Measurements from ENCODE around the gene CALD1.

The CALD1 gene

DNA sequence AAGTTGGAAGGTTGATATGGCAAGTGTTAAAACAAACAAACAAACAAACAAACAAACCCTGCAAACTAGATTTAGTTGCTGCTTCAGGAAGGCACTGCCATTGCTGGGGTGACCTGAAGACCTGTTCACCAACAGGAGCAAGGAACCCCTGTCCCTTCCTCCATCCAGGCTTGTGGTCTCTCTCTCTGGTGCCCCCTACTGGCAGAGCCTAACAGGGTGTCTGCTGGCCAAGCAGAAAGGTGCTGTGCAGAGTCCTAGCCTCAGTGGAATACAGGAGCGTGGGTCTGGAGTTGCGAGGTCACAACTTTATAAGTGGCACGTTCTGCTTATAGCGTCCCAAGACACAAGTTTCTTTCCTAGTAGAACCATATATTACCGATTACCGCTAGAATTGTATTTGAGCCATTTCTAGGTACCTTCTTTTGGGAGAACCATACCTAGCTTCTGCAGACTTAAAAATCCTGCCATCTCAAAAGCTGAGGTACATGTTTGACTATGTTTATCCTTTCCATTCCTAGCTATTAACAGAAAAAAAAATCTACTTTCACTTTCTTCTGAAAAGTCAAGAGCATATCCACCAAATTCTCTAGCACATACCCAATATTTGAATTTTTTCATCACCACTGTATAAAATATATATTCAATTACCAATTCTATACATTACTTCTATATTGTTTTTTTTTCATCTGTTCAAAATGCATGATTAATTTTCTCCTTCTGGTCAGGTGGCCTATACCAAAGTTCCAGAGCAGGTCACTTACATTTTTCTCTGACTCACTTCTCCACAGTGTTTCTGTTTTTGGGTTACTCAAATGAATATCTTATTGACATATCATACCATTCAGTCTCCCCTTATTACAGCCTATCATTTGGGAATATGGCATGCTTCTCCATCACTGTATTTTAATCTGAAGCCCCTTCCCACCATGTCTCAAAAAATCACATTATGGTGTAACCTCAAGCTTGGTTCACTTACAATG is 29.1 kb upstream of the CALD1 start:
- no peaks in the 10 kb centered on the region for H3K27me3 ChIP-seq (ENCODE audit: low read depth)
- no peaks in the 10 kb centered on the region for H3K9me3 ChIP-seq
- H3K36me3 ChIP-seq (replicated peaks): no peaks in the 10 kb centered on the region
- H3K4me1 ChIP-seq: peaks cover 23% of the 10 kb centered on the region
- no peak overlapping the region for H3K4me3 ChIP-seq
- DNase-seq (ENCODE audit: low spot score in 2 of 2): peak; percentile 25 to 88
- in situ Hi-C loops (cut with MboI; ENCODE audit: low sequenced_read_pairs): no loop called here

DNA sequence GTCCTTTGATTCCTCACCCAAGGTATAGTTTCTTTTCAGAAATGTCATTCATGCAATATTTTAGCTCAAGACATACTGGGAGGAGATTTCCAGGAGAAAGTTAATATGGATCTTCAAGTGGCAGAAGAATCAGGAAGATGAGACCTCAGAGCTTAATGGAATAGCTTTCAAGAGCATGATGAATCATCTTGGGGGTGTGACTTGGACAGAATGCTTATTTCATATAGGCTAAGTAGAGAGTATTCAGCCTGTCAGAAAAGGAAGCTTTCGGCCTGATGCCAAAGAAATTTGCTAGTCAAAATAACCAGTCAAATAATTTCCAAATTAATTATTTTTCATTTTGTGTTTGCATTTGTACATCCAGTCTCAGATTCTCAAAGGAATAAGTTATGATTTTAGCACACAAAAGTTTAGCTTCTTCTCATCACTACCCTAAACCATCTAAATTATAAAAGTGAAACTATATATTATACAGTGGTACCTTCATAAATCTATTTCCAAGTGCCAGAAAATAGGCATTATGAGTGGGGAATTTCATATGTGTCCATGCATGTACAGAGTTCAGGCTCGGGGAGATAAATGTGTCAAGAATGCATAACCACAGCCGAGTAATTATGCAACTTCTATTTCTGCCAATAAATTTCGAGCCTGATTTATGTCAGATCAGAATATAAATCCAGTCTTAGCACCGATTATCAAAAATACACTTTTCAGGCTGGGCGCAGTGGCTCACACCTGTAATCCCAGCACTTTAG is 27.3 kb upstream of the CALD1 start:
- Histone ChIP-seq H3K27me3 (ENCODE audit: low read depth) (no peaks in the 10 kb centered on the region), H3K4me1 (peaks cover 7% of the 10 kb centered on the region), H3K9me3 (no peaks in the 10 kb centered on the region), H3K36me3 (replicated peaks) (no peaks in the 10 kb centered on the region), H3K4me3 (no peak overlapping the region)
- DNase-seq (ENCODE audit: low spot score in 2 of 2): no peak
- in situ Hi-C loops (cut with MboI; ENCODE audit: low sequenced_read_pairs): no loop called here

DNA sequence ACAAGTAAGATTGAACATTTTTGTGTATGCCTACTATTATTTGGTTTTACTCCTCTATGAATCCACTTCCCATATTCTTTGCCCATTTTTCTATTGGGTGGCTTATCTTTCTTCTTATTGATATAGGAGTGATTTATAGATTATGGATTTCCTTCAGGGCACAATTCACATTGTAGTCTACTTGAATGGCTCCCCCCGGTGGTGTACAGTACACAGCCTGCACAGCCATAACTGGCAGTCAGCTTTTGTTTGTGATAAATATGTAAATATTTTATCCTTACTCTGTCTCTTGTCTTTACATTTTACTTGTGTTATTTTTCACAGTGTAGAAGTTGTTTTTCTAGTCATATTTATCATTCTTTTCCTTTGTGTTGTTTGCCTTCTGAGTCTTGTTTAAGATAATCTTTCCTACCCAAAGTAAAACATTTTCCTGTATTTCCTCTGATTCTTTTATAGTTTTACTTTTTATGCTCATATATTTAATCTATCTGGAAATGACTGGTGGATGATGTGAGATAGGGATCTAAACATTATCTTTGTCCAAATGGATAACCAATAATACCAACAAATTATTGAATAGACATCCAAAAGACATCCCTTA is 23.9 kb upstream of the CALD1 start:
- peak; percentile 39 to 57 for DNase-seq (ENCODE audit: low spot score in 2 of 2)
- in situ Hi-C loops (cut with MboI; ENCODE audit: low sequenced_read_pairs): no loop called here

DNA sequence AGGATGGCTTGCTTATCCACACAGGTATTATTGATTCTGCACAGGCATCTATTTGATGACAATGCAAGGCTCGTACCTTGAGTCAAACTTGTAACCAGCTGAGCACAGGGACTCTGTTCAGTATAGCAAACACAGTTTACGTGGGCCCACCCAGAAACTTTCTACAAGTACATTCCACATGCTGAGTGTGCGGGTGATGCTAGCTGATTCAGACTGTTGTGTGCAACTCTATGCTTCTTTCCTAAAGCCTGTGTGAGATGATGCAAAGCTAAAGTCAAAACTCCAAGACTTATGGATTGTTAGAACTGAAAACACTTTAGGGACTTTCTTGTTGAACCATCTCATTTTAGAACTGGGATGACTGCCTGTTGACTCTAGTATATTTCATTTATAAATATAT is 21.5 kb upstream of the CALD1 start:
- no peak for DNase-seq (ENCODE audit: low spot score in 2 of 2)

More for the DNA sequence above, 23.9 kb upstream of the CALD1 start:
- H3K27me3 ChIP-seq (ENCODE audit: low read depth): no peaks in the 10 kb centered on the region
- H3K4me1 ChIP-seq: peaks cover 2% of the 10 kb centered on the region; the same call in 1 of the 2 replicates
- no peak overlapping the region for H3K4me3 ChIP-seq
- no peaks in the 10 kb centered on the region for H3K36me3 ChIP-seq (replicated peaks)
- H3K9me3 ChIP-seq: no peaks in the 10 kb centered on the region

DNA sequence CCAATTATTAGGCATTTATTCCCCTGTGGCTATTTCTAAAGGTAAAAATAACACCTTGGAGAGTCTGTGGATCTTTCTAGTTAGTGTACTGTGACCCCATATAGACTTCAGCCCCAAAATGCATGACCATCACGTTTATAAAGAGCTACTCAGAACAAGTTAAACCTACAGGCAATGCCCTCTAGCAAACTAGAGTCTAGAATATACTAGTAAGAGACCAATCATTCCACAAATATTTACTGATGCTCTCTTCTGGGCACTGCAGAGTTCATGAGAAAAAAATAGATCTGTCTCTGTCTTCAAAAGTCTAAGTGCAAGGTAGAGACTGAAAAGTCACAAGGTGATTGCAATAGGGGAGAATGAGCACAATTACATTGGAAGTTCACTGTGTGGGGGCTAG is 20.5 kb upstream of the CALD1 start:
- H3K27me3 ChIP-seq (ENCODE audit: low read depth): no peaks in the 10 kb centered on the region
- H3K36me3 ChIP-seq (replicated peaks): no peaks in the 10 kb centered on the region
- in situ Hi-C loops (cut with MboI; ENCODE audit: low sequenced_read_pairs): no loop called here
- H3K4me1 ChIP-seq: peaks cover 2% of the 10 kb centered on the region; the same call in 1 of the 2 replicates
- no peak overlapping the region for H3K4me3 ChIP-seq
- DNase-seq (ENCODE audit: low spot score in 2 of 2): no peak
- H3K9me3 ChIP-seq: no peaks in the 10 kb centered on the region

More for the DNA sequence above, 21.5 kb upstream of the CALD1 start:
- H3K27me3 ChIP-seq (ENCODE audit: low read depth): no peaks in the 10 kb centered on the region
- H3K36me3 ChIP-seq (replicated peaks): no peaks in the 10 kb centered on the region
- H3K4me1 ChIP-seq: peaks cover 2% of the 10 kb centered on the region; the same call in 1 of the 2 replicates
- in situ Hi-C loops (cut with MboI; ENCODE audit: low sequenced_read_pairs): no loop called here
- H3K4me3 ChIP-seq: no peak overlapping the region
- H3K9me3 ChIP-seq: no peaks in the 10 kb centered on the region

DNA sequence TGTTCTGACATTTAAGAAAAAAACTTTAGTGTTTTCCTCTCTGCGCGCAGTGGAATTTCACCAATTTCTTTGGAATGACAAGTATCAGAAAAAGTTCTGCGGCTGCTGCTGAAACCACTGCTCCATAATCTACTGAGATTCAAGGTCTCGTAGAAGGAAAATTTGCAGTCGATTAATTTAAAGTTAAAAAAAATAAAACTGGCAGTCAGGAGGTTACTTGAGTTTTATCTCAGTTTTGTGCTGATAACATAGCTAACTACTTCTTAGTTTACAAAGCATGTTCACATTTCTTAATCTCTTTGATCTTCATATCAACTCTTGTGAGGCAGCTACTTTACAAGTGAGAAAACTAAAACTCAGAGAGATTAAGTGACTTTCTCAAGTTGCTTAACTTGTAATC is 18.2 kb upstream of the CALD1 start:
- DNase-seq (ENCODE audit: low spot score in 2 of 2): no peak
- H3K27me3 ChIP-seq (ENCODE audit: low read depth): no peaks in the 10 kb centered on the region
- no peak overlapping the region for H3K4me3 ChIP-seq
- no peaks in the 10 kb centered on the region for H3K4me1 ChIP-seq
- H3K9me3 ChIP-seq: no peaks in the 10 kb centered on the region
- in situ Hi-C loops (cut with MboI; ENCODE audit: low sequenced_read_pairs): no loop called here
- no peaks in the 10 kb centered on the region for H3K36me3 ChIP-seq (replicated peaks)

DNA sequence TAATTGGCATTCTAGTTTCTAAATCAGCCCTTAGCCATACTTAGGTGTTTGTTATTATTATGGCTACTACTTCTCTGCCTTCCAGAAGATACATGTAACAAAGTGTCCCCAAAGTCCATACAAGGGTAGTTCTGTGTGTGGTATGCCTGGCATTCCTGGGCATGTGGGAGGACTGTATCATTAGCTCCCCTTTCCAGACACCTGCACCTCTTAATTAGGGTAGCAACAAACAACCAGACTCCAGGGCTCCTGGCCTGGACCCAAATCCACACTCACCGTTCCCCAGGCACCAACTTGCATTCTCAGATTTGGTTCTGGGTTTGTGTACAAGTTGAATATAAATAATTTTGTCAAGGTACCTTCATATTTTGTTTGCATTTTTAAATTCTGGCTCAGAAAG is 15.5 kb upstream of the CALD1 start:
- H3K36me3 ChIP-seq (replicated peaks): no peaks in the 10 kb centered on the region
- no peaks in the 10 kb centered on the region for H3K4me1 ChIP-seq
- no peak for DNase-seq (ENCODE audit: low spot score in 2 of 2)
- H3K27me3 ChIP-seq (ENCODE audit: low read depth): no peaks in the 10 kb centered on the region
- H3K4me3 ChIP-seq: no peak overlapping the region
- H3K9me3 ChIP-seq: no peaks in the 10 kb centered on the region
- in situ Hi-C loops (cut with MboI; ENCODE audit: low sequenced_read_pairs): no loop called here

DNA sequence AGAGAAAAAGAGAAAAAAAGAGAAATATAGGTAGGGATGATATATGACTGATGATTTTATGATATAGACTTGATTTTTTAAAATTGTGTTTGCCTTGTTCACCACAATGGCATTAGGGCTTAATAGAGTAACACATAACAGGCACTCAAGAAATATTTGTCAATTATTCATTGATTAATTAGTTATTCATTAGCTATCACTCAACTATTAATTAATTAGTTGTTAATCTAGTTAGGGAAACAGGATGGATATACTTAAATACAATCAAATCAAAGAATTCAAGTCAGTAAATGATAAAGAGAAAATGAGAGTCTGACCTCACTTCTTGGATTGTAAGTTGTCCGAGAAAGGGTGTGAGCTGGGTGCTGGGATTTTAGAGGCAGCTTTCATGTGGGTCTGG is 15.1 kb upstream of the CALD1 start:
- no peaks in the 10 kb centered on the region for H3K9me3 ChIP-seq
- in situ Hi-C loops (cut with MboI; ENCODE audit: low sequenced_read_pairs): no loop called here
- no peak for DNase-seq (ENCODE audit: low spot score in 2 of 2)
- H3K27me3 ChIP-seq (ENCODE audit: low read depth): no peaks in the 10 kb centered on the region
- no peaks in the 10 kb centered on the region for H3K36me3 ChIP-seq (replicated peaks)
- no peak overlapping the region for H3K4me3 ChIP-seq
- H3K4me1 ChIP-seq: no peaks in the 10 kb centered on the region

DNA sequence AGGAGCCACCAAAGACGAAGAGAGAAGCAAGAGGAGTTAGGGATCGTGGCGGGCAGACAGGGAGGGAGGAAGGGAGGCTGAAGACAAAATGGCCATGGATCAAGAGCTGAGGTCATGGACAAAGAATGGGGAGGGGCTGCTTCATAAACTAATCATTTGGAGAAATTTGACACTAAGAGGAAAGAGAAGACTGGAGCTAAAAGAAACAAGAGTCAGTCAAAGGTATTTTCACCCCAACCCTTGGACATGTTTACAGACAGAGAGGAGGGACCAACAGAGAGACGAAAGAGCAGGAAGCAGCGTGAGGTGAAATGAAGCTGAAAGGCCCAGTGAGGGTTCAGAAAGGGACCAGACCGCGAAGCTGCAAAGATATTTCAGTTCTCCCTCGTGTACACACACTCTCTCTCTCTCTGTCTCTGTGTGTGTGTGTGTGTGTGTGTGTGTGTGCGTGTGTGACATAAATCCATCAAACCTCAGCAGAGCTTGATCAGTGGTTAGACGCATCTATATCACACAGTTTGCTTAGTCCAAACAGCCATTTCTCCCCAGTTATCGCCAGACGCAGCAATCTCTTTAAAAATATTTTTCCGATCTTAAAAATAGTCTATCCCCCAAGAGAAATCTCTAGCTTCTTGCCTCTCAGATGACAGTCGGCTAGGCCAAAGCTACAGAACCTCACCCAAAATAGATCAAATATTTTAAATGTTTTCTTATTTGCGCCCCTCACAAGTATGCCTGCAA is 12.5 kb upstream of the CALD1 start:
- H3K4me1 ChIP-seq: no peaks in the 10 kb centered on the region
- in situ Hi-C loops (cut with MboI; ENCODE audit: low sequenced_read_pairs): no loop called here
- no peak for DNase-seq (ENCODE audit: low spot score in 2 of 2)
- H3K36me3 ChIP-seq (replicated peaks): no peaks in the 10 kb centered on the region
- no peaks in the 10 kb centered on the region for H3K27me3 ChIP-seq (ENCODE audit: low read depth)
- no peak overlapping the region for H3K4me3 ChIP-seq
- no peaks in the 10 kb centered on the region for H3K9me3 ChIP-seq

DNA sequence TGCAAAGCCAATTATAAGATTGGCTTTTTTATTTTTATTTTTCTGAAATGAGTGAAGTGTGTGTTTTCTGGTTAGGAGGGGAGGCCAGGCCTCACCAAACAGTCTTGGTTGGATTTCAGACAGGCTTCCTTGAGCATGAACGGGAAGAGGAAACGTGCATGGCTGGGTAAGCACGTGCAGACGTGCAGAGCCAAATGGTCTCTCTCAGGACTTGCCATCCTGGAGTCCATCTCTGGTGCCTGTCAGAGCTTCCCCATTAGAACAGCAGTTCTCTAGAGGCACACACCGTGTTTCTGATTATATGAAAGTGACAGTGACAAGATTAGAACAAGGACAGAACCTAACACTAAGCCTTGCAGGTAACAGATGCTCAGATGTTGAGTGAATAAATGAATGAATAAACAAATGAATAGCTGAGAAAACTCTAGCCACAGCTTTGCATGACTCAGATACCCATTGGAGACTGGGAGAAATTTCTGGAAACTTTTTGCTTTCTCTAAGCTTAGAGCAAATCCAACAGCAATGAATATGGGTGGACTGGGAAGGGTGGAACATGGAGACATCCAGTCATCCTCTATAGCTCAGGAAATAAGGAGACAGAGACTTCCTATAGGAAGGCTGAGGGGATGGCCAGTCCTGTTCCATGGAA is 11.8 kb upstream of the CALD1 start:
- in situ Hi-C loops (cut with MboI; ENCODE audit: low sequenced_read_pairs): no loop called here
- Histone ChIP-seq H3K27me3 (ENCODE audit: low read depth) (no peaks in the 10 kb centered on the region), H3K4me3 (no peak overlapping the region)

DNA sequence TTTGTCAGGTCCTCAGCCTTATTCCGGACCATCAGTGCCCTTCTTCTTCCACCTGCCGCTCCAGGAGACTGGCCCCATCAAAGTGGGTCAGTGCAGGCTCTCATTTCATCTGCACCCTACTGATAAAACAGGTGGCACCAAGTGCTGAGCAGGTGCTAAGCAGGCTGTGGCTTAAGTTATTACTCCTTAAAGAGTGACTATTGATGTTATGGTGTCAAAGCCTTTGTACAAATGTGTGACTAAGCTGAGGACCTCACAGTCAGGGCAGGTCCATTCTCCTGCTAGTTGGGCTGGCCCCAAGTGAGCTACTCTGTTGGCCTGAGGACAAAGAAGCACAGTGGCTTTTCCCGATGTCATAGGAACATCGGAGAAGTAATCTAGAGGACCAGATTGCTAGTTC is 11.2 kb upstream of the CALD1 start:
- no peak overlapping the region for H3K4me3 ChIP-seq

More for the DNA sequence above, 11.8 kb upstream of the CALD1 start:
- no peak for DNase-seq (ENCODE audit: low spot score in 2 of 2)
- H3K4me1 ChIP-seq: peaks cover 3% of the 10 kb centered on the region
- no peaks in the 10 kb centered on the region for H3K9me3 ChIP-seq
- H3K36me3 ChIP-seq (replicated peaks): no peaks in the 10 kb centered on the region

DNA sequence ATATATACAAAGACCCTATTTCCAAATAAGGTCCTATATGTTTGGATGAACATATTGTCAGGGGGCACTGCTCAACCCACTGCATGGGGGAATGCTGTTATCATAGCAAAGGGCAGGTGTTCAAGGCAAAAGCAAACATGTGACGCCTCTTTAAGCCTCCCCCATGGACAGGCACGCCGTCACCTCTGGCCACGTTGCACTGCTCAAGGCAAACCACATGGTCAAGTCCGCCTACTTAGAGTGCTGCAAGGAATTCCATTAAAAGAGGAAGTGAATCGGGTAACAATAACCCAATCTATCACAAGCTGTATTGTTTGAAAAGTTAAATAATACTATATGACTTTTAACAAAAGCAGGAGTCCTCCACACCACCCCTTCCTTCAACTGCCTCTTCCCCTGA is 8.8 kb upstream of the CALD1 start:
- in situ Hi-C loops (cut with MboI; ENCODE audit: low sequenced_read_pairs): no loop called here
- Histone ChIP-seq H3K9me3 (no peaks in the 10 kb centered on the region), H3K27me3 (ENCODE audit: low read depth) (no peaks in the 10 kb centered on the region), H3K4me1 (peaks cover 5% of the 10 kb centered on the region), H3K4me3 (no peak overlapping the region), H3K36me3 (replicated peaks) (no peaks in the 10 kb centered on the region)
- no peak for DNase-seq (ENCODE audit: low spot score in 2 of 2)

More for the DNA sequence above, 11.2 kb upstream of the CALD1 start:
- Histone ChIP-seq H3K36me3 (replicated peaks) (no peaks in the 10 kb centered on the region), H3K27me3 (ENCODE audit: low read depth) (no peaks in the 10 kb centered on the region), H3K4me1 (peaks cover 5% of the 10 kb centered on the region), H3K9me3 (no peaks in the 10 kb centered on the region)
- in situ Hi-C loops (cut with MboI; ENCODE audit: low sequenced_read_pairs): no loop called here
- no peak for DNase-seq (ENCODE audit: low spot score in 2 of 2)

DNA sequence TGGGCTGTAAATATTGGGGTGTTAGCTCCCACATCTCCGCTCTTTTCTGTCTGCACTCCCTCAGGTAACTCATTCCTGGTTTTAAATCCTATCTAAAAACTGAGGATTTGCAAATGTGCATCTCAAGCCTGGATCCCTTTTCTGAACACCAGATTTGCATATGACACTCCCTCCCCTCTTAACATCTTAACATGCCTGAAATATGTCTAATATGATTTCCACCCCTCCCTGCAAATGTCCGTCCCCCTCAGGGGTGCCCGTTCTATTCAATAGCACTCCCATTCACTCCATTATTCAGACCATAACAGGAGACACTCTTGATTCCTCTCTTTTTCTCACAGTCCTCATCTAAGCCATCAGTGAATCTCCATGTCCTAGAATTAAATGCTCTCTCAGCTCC is 8.3 kb upstream of the CALD1 start:
- Histone ChIP-seq H3K27me3 (ENCODE audit: low read depth) (no peaks in the 10 kb centered on the region), H3K4me1 (peaks cover 5% of the 10 kb centered on the region), H3K9me3 (no peaks in the 10 kb centered on the region), H3K36me3 (replicated peaks) (no peaks in the 10 kb centered on the region), H3K4me3 (no peak overlapping the region)
- DNase-seq (ENCODE audit: low spot score in 2 of 2): no peak
- in situ Hi-C loops (cut with MboI; ENCODE audit: low sequenced_read_pairs): no loop called here

Data from HAP-1 (cell line).